ENCODE measurements around the gene PAN3.

The PAN3 gene

DNA sequence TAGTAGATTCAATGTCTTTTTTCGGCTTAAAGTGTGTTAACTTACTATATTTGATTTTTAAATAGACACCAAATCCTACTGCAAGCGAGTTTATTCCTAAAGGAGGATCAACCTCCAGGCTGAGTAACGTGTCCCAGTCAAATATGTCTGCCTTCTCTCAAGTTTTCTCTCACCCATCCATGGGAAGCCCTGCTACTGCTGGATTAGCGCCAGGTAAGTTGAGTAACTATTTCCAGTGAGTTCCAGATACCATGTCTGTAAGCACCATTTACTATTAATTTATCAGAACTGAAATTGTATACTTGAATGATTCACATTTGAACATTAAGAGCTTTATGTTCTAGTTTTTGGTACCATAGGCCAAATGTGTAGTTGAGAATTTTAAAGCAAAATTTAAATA, 81.8 kb downstream of the PAN3 start:
- Histone ChIP-seq H3K4me3 (ENCODE audit: low read depth, low read length, poor library complexity, severe bottlenecking) (no peak overlapping the region), H3K4me2 (ENCODE audit: low read length) (no peak overlapping the region), H3K79me2 (ENCODE audit: insufficient read depth, low read length) (no peaks in the 10 kb centered on the region), H3K27me3 (ENCODE audit: insufficient read depth, low read length) (no peaks in the 10 kb centered on the region), H3K9me2 (ENCODE audit: low read depth, low read length) (no peaks in the 10 kb centered on the region), H2AFZ (ENCODE audit: low read length) (no peak overlapping the region), H3F3A (ENCODE audit: insufficient read depth, low read length) (0 out of 2 replicates have a peak, but pooled peaks cover 3% of the 10 kb centered on the region), H3K36me3 (ENCODE audit: insufficient read depth, low read length) (peaks cover 6% of the 10 kb centered on the region; the same call in 1 of the 2 replicates), H3K27ac (ENCODE audit: low read depth, low read length, poor library complexity, severe bottlenecking) (no peak overlapping the region), H3K9ac (ENCODE audit: low read length) (no peak overlapping the region), H4K20me1 (ENCODE audit: insufficient read depth, low read length) (no peaks in the 10 kb centered on the region), H3K9me3 (ENCODE audit: low read length) (no peaks in the 10 kb centered on the region), H3K4me1 (ENCODE audit: insufficient read depth, low read length, severe bottlenecking) (no peaks in the 10 kb centered on the region)
- TF ChIP-seq EZH2 (IDR thresholded peaks at IDR 0.05; ENCODE audit: borderline replicate concordance, low read length) = no peak
- TF ChIP-seq, protein P1, sequence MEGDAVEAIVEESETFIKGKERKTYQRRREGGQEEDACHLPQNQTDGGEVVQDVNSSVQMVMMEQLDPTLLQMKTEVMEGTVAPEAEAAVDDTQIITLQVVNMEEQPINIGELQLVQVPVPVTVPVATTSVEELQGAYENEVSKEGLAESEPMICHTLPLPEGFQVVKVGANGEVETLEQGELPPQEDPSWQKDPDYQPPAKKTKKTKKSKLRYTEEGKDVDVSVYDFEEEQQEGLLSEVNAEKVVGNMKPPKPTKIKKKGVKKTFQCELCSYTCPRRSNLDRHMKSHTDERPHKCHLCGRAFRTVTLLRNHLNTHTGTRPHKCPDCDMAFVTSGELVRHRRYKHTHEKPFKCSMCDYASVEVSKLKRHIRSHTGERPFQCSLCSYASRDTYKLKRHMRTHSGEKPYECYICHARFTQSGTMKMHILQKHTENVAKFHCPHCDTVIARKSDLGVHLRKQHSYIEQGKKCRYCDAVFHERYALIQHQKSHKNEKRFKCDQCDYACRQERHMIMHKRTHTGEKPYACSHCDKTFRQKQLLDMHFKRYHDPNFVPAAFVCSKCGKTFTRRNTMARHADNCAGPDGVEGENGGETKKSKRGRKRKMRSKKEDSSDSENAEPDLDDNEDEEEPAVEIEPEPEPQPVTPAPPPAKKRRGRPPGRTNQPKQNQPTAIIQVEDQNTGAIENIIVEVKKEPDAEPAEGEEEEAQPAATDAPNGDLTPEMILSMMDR (IDR thresholded peaks at IDR 0.05; ENCODE audit: low read length) = no peak

DNA sequence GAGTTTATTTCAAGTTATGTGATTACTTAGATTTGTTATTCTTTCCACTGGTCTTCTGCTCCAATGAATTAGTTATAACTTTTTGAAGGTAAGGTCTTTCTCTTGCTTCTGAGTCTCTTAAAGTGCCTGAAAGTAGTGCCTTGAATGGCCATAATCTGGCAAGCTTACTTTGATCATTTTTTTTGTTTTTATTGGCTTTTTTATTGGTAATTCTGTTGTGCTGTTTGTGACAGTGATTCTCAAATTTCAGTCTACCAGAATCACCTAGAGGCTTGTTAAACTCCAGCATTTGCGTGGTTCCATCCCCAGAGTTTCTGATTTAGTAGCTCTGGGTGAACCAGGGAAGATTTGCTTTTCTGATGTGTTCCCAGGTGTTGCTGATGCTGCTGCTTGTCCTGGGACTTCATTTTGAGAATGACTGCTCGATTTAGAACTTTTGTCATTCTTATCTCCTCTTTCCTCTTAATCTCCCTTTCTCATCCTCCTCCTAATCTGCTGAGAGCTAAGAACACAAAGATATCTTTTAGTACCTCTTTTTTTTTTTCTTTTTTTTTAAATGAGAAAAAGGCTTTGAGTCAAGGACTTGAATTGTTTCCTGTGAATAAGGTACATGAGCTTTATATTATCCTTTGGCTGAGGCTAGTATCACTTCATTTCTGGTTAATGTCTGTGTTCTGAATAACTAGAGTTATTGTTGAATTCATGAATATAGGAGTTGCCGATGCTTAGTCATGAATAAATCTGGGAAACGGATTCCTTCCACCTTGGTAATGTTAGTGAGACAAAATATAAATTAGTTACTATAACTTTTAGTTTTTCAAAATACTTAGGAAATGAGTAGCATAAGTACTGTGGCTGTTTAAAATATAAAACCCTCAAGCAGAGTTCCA, 91.4 kb downstream of the PAN3 start:
- Histone ChIP-seq H3K36me3 (ENCODE audit: insufficient read depth, low read length) (no peaks in the 10 kb centered on the region), H3K79me2 (ENCODE audit: insufficient read depth, low read length) (no peaks in the 10 kb centered on the region), H3K9me2 (ENCODE audit: low read depth, low read length) (no peaks in the 10 kb centered on the region), H3K27me3 (ENCODE audit: insufficient read depth, low read length) (no peaks in the 10 kb centered on the region), H3K9me3 (ENCODE audit: low read length) (no peaks in the 10 kb centered on the region), H3K4me3 (ENCODE audit: low read depth, low read length, poor library complexity, severe bottlenecking) (no peak overlapping the region), H4K20me1 (ENCODE audit: insufficient read depth, low read length) (no peaks in the 10 kb centered on the region), H3K4me1 (ENCODE audit: insufficient read depth, low read length, severe bottlenecking) (no peaks in the 10 kb centered on the region), H3K4me2 (ENCODE audit: low read length) (no peak overlapping the region), H3K27ac (ENCODE audit: low read depth, low read length, poor library complexity, severe bottlenecking) (no peak overlapping the region), H2AFZ (ENCODE audit: low read length) (no peak overlapping the region), H3K9ac (ENCODE audit: low read length) (no peak overlapping the region), H3F3A (ENCODE audit: insufficient read depth, low read length) (no peaks in the 10 kb centered on the region)
- TF ChIP-seq, protein P1 (IDR thresholded peaks at IDR 0.05; ENCODE audit: low read length) = no peak
- TF ChIP-seq EZH2 (IDR thresholded peaks at IDR 0.05; ENCODE audit: borderline replicate concordance, low read length) = no peak

DNA sequence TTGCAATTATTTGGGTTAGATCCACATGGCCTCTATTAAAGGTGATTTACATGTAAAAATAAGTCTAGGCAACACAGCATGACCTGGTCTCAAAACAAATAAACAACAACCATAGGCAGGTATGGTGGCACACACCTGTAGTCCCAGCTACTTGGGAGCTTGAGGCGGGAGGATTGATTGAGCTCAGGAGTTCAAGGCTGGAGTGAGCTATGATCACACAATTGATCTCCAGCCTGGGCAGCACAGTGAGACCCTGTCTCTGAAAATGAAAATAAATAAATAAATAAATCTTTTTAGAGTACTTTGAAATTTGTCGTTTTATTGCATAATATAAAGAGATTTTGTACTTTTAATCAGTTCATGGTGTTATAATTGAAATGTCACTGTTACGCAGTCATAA, 93.3 kb downstream of the PAN3 start:
- Histone ChIP-seq H3F3A (ENCODE audit: insufficient read depth, low read length) (no peaks in the 10 kb centered on the region), H3K36me3 (ENCODE audit: insufficient read depth, low read length) (no peaks in the 10 kb centered on the region), H3K9me2 (ENCODE audit: low read depth, low read length) (no peaks in the 10 kb centered on the region), H2AFZ (ENCODE audit: low read length) (no peak overlapping the region), H3K79me2 (ENCODE audit: insufficient read depth, low read length) (no peaks in the 10 kb centered on the region), H3K4me1 (ENCODE audit: insufficient read depth, low read length, severe bottlenecking) (no peaks in the 10 kb centered on the region), H3K4me3 (ENCODE audit: low read depth, low read length, poor library complexity, severe bottlenecking) (no peak overlapping the region), H4K20me1 (ENCODE audit: insufficient read depth, low read length) (no peaks in the 10 kb centered on the region), H3K9me3 (ENCODE audit: low read length) (no peaks in the 10 kb centered on the region), H3K27ac (ENCODE audit: low read depth, low read length, poor library complexity, severe bottlenecking) (no peak overlapping the region), H3K9ac (ENCODE audit: low read length) (no peak overlapping the region), H3K27me3 (ENCODE audit: insufficient read depth, low read length) (no peaks in the 10 kb centered on the region), H3K4me2 (ENCODE audit: low read length) (no peak overlapping the region)
- no peak for TF ChIP-seq EZH2 (IDR thresholded peaks at IDR 0.05; ENCODE audit: borderline replicate concordance, low read length)
- TF ChIP-seq, protein P1 (IDR thresholded peaks at IDR 0.05; ENCODE audit: low read length) = no peak

Measured in OCI-LY1 (cell line).